GM12878 (cell line): ENCODE measurements around the gene ZNF687. TPM values are rescaled to one million over a fixed set of nuclear protein-coding genes. Genes with fewer than 3 reads are reported as not detected.

Experiments used
- ATAC-seq: fragments of 200-7000 bp; cut with Tn5 transposase; 3 replicates; pipeline ENCODE4 v1.9.1; 2020; ENCODE audit warnings: mild to moderate bottlenecking, moderate library complexity
- BruUV-seq: library from RNA; stranded (reverse); fragments of 400-500 nt; replicated peaks from 2 replicates; lab custom pipeline; 2021; lab: Mats Ljungman, UMichigan
- CTCF ChIA-PET: fragments of 300-600 bp; sonication (Branson Sonifier 250); formaldehyde crosslinking; extraction: SDS; loops from one replicate; lab custom pipeline; 2021; ENCODE audit warnings: inconsistent platforms; lab: Yijun Ruan, JAX
- POLR2A ChIA-PET: fragments of 350-600 bp; formaldehyde crosslinking; extraction: SDS; loops from one replicate; lab custom pipeline; 2021; ENCODE audit warnings: inconsistent platforms; lab: Charles Lee
- RAD21 ChIA-PET: fragments of 300-600 bp; sonication (Branson Sonifier 250); formaldehyde crosslinking; loops from one replicate; lab custom pipeline; 2023; ENCODE audit warnings: antibody characterized with exemption; ENCODE audit not compliant: unreplicated experiment; lab: Charles Lee
- SMC1A ChIA-PET: fragments of 300-600 bp; sonication (Branson Sonifier 250); formaldehyde crosslinking; loops from one replicate; lab custom pipeline; 2023; ENCODE audit not compliant: unreplicated experiment, uncharacterized antibody; lab: Charles Lee
- DNase-seq: peaks from one replicate; pipeline ENCODE4 v3.0.0-alpha.2; 2011; ENCODE audit warnings: low read depth, low spot score
- FAIRE-seq: peaks from 3 replicates; lab custom pipeline; 2011; peaks lifted over from hg19 to GRCh38; lab: Jason Lieb, UNC
- H2AFZ ChIP-seq: 2 replicates; pipeline ENCODE4 v1.6.0; 2011; ENCODE audit warnings: low read depth, low read length, control low read depth; ENCODE audit not compliant: control insufficient read depth
- H3K27ac ChIP-seq: 2 replicates; pipeline ENCODE4 v1.5.1; 2011; ENCODE audit warnings: control low read depth; ENCODE audit not compliant: control insufficient read depth, insufficient read depth
- H3K27me3 ChIP-seq, 2 experiments: replicated peaks in 1 of 2; 2 replicates each; pipeline versions ENCODE4 v1.6.0 to v1.6.1; 2011; ENCODE audit warnings: low read length in 1 of 2; ENCODE audit not compliant: control insufficient read depth in 2 of 2, insufficient read depth in 2 of 2
- H3K36me3 ChIP-seq, 2 experiments: 2 replicates each; pipeline ENCODE4 v1.5.1; 2011; ENCODE audit warnings: low read length in 1 of 2; ENCODE audit not compliant: control insufficient read depth in 2 of 2, insufficient read depth in 2 of 2
- H3K4me1 ChIP-seq: 2 replicates; pipeline ENCODE4 v1.6.1; 2011; ENCODE audit warnings: mild to moderate bottlenecking, low read length, moderate library complexity, mixed read lengths; ENCODE audit not compliant: control insufficient read depth, insufficient read depth
- H3K4me2 ChIP-seq: 2 replicates; pipeline ENCODE4 v1.6.0; 2011; ENCODE audit warnings: control low read depth; ENCODE audit not compliant: control insufficient read depth, insufficient read depth
- H3K4me3 ChIP-seq: fragments of 200-600 bp; sonication (generic); 2 replicates; pipeline ENCODE4 v1.5.1; 2016
- H3K79me2 ChIP-seq: 2 replicates; pipeline ENCODE4 v1.6.0; 2011; ENCODE audit warnings: low read length; ENCODE audit not compliant: control insufficient read depth, insufficient read depth
- H3K9ac ChIP-seq: 2 replicates; pipeline ENCODE4 v1.8.0; 2011; ENCODE audit warnings: low read length, control low read depth, mixed read lengths; ENCODE audit not compliant: control insufficient read depth, insufficient read depth
- H3K9me3 ChIP-seq: replicated peaks from 3 replicates; pipeline ENCODE4 v1.5.1; 2011; ENCODE audit warnings: mild to moderate bottlenecking, low read length; ENCODE audit not compliant: control insufficient read depth, insufficient read depth
- H4K20me1 ChIP-seq: 2 replicates; pipeline ENCODE4 v1.6.0; 2011; ENCODE audit not compliant: control insufficient read depth, insufficient read depth
- CHD1 ChIP-seq: IDR thresholded peaks from 2 replicates; pipeline ENCODE4 v1.6.1; 2012; ENCODE audit warnings: low read depth, low read length, improper control_type of control experiment
- MTA3 ChIP-seq: IDR thresholded peaks from 2 replicates; pipeline ENCODE4 v1.6.1; 2012; ENCODE audit warnings: low read length, inconsistent platforms, borderline replicate concordance
- POLR2A ChIP-seq: IDR thresholded peaks from 2 replicates; pipeline ENCODE4 v1.6.1; 2011; ENCODE audit warnings: low read depth, mild to moderate bottlenecking, low read length
- RUNX3 ChIP-seq: IDR thresholded peaks from 2 replicates; pipeline ENCODE4 v1.6.1; 2012; ENCODE audit warnings: low read length, inconsistent platforms
- SIX5 ChIP-seq: IDR thresholded peaks from 2 replicates; pipeline ENCODE4 v1.6.1; 2011; ENCODE audit warnings: mild to moderate bottlenecking, low read depth, low read length, moderate library complexity; ENCODE audit not compliant: severe bottlenecking
- SPI1 ChIP-seq: IDR thresholded peaks from 2 replicates; pipeline ENCODE4 v1.6.1; 2011; ENCODE audit warnings: low read depth, mild to moderate bottlenecking, low read length, moderate library complexity, borderline replicate concordance; ENCODE audit not compliant: insufficient read depth
- STAT1 ChIP-seq: fragments of 450-650 bp; conservative IDR thresholded peaks from 2 replicates; pipeline ENCODE4 v1.6.1; 2014; ENCODE audit warnings: antibody characterized with exemption, mild to moderate bottlenecking
- WGBS: methylation state at CpG from one replicate; pipeline ENCODE4 v1.1.6; 2016; ENCODE audit warnings: low lambda C conversion rate; ENCODE audit not compliant: insufficient replicate concordance, insufficient coverage; ENCODE audit errors: missing lambda C conversion rate; 5-methylcytosine and 5-hydroxymethylcytosine counted together
- in situ Hi-C: fragments of 300-500 bp; cut with MboI; formaldehyde crosslinking; loops from 9 replicates; pipeline ENCODE4 v1.14.3; 2018; ENCODE audit warnings: mixed read lengths
- intact Hi-C: fragments of 100-400 bp; cut with micrococcal nuclease; formaldehyde crosslinking; loops from one replicate; pipeline ENCODE4 v1.14.2; 2022; ENCODE audit not compliant: unreplicated experiment
- polyA plus RNA-seq, 11 experiments: library from polyadenylated mRNA; depleted of rRNA in 4 of 11; unstranded in 6 of 11; stranded (reverse) in 5 of 11; fragments of >200 nt; fragmentation: Nextera tagmentation in 4 of 11; fragmentation: Illumina TruSeq in 1 of 11; extraction: Ambion mirVana in 4 of 11; extraction: Trizol in 1 of 11; gene quantifications; 1 replicate in 1 of 11; 2 replicates in 10 of 11; pipeline versions ENCODE4 v1.2.1 to v1.2.3, GENCODE V29; 2011 to 2016; ENCODE audit warnings: inconsistent platforms in 2 of 11, missing spikeins in 2 of 11, low read depth in 1 of 11
- total RNA-seq, 4 experiments: library from RNA; depleted of rRNA in 3 of 4; stranded (reverse); fragments of >200 nt in 3 of 4; fragmentation: Illumina TruSeq in 1 of 4; extraction: Trizol in 1 of 4; gene quantifications; 2 replicates each; pipeline versions ENCODE4 v1.2.1 to v1.2.3, GENCODE V29; 2013 to 2021
- TF ChIP-seq, protein P1 (sequence below): fragments of 450-650 bp; IDR thresholded peaks from 2 replicates; pipeline ENCODE4 v1.6.1; 2016; ENCODE audit warnings: mild to moderate bottlenecking, moderate library complexity, borderline replicate concordance
- TF ChIP-seq, protein P2 (sequence below): fragments of 450-650 bp; IDR thresholded peaks from 2 replicates; pipeline ENCODE4 v1.6.1; 2016; ENCODE audit warnings: mild to moderate bottlenecking

The ZNF687 gene
- total and polyA plus RNA-seq, 10 of the 15 experiments (the other 5 are each of a cell fraction or from before 2014, with no cell fraction given) = 0.08 to 30.9 (median 9.9) TPM

DNA sequence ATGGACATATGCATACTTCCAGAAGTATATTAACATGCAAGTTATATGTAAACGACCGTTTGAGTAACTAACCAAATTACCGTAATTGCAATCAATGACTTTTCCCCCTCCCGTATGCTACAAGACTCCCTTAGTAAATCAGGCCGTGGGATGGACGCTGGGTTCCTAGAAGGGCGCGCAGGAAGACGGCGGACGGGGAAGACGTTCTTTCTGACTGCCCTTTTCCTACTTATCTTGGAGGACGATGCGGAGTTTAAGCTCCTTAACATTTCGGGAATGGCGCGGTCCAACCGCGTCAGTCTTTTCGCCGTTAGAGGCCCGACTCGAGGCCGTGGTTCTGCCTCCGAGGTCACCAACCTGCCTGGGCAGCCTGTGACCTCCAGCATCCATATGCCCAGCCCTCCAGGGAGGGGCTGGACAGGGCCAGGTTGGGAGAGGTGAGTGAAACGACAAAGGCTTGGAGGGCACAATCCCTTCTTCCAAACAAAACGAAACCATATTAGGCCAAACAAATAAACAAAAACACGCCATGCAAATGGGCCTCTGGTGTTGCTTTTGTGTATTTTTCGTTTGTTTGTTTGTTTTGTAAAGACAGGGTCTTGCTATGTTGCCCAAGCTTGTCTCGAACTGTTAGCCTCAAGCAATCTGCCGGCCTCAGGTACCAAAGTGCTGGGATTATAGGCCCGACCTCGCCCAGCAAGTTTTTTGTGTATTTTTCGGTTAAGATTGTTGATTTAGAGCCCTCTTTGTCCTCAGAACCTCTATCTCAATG lies 46.0 kb downstream of the ZNF687 start:
- Histone ChIP-seq H3K9me3 (no peaks in the 10 kb centered on the region), H4K20me1 (no peaks in the 10 kb centered on the region), H3K4me2 (peak overlapping the region; percentile 72), H3K4me3 (peak overlapping the region; percentile 74), H3K9ac (peak overlapping the region; percentile 89), H3K4me1 (peaks cover 9% of the 10 kb centered on the region; the same call in 1 of the 2 replicates)
- FAIRE-seq (peak; percentile 7), DNase-seq (no peak)
- BruUV-seq = TSS peak; percentile 77
- SMC1A ChIA-PET = interaction anchor here (0.8 to 6.8 kb wide), 11 partner anchors 12 to 116 kb away, joined by 3 to 75 read pairs (median 8); partner anchors contain the start of genes PSMB4, PSMD4, RFX5 and ZNF687
- in situ Hi-C loops (no loop called here), intact Hi-C loops (loop anchor here (2.0 to 5.0 kb wide), 2 partner anchors 45 to 131 kb away; partner anchors contain the start of genes PIP5K1A and ZNF687)
- WGBS = 11% methylated on average over 34 of the region's 34 CpGs
- TF ChIP-seq POLR2A = peak; percentile 47
- TF ChIP-seq STAT1 = 0 out of 2 replicates have a peak, but pooled peaks have one; percentile 48
- no peak for TF ChIP-seq SIX5
- TF ChIP-seq MTA3 = 0 out of 2 replicates have a peak, but pooled peaks have one; percentile 29
- TF ChIP-seq, protein P1, sequence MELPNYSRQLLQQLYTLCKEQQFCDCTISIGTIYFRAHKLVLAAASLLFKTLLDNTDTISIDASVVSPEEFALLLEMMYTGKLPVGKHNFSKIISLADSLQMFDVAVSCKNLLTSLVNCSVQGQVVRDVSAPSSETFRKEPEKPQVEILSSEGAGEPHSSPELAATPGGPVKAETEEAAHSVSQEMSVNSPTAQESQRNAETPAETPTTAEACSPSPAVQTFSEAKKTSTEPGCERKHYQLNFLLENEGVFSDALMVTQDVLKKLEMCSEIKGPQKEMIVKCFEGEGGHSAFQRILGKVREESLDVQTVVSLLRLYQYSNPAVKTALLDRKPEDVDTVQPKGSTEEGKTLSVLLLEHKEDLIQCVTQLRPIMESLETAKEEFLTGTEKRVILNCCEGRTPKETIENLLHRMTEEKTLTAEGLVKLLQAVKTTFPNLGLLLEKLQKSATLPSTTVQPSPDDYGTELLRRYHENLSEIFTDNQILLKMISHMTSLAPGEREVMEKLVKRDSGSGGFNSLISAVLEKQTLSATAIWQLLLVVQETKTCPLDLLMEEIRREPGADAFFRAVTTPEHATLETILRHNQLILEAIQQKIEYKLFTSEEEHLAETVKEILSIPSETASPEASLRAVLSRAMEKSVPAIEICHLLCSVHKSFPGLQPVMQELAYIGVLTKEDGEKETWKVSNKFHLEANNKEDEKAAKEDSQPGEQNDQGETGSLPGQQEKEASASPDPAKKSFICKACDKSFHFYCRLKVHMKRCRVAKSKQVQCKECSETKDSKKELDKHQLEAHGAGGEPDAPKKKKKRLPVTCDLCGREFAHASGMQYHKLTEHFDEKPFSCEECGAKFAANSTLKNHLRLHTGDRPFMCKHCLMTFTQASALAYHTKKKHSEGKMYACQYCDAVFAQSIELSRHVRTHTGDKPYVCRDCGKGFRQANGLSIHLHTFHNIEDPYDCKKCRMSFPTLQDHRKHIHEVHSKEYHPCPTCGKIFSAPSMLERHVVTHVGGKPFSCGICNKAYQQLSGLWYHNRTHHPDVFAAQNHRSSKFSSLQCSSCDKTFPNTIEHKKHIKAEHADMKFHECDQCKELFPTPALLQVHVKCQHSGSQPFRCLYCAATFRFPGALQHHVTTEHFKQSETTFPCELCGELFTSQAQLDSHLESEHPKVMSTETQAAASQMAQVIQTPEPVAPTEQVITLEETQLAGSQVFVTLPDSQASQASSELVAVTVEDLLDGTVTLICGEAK = peak; percentile 55
- no peak for TF ChIP-seq SPI1
- peak; percentile 17; the same call in 1 of the 2 replicates for TF ChIP-seq RUNX3
- TF ChIP-seq CHD1 = no peak
- TF ChIP-seq, protein P2, sequence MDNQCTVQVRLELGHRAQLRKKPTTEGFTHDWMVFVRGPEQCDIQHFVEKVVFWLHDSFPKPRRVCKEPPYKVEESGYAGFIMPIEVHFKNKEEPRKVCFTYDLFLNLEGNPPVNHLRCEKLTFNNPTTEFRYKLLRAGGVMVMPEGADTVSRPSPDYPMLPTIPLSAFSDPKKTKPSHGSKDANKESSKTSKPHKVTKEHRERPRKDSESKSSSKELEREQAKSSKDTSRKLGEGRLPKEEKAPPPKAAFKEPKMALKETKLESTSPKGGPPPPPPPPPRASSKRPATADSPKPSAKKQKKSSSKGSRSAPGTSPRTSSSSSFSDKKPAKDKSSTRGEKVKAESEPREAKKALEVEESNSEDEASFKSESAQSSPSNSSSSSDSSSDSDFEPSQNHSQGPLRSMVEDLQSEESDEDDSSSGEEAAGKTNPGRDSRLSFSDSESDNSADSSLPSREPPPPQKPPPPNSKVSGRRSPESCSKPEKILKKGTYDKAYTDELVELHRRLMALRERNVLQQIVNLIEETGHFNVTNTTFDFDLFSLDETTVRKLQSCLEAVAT = peak; percentile 99
- TF ChIP-seq, all 136 proteins: peak for 6
- Histone ChIP-seq H3K36me3 (no peaks in the 10 kb centered on the region; a peak in 1 of 4 replicates), H3K27me3 (no peaks in the 10 kb centered on the region), H2AFZ (peak overlapping the region; percentile 77), H3K79me2 (peaks cover 30% of the 10 kb centered on the region), H3K27ac (peak overlapping the region; percentile 95)
- peak; percentile 6 for ATAC-seq
- ChIA-PET CTCF (interaction anchor here (1.3 to 14.4 kb wide), 6 partner anchors 11 to 47 kb away, joined by 5 to 189 read pairs (median 8); no protein-coding TSS in a partner anchor), POLR2A (interaction anchor here (0.6 to 10.5 kb wide), 10 partner anchors 13 to 139 kb away, joined by 3 to 110 read pairs (median 8); partner anchors contain the start of genes PSMB4, RFX5, VPS72 and ZNF687), RAD21 (interaction anchor here (0.8 to 3.8 kb wide), 14 partner anchors 10 to 964 kb away, joined by 3 to 37 read pairs (median 5); partner anchors contain the start of genes PSMB4, RFX5, RPRD2 and VPS72)
